SK-MEL-5 (cell line): ENCODE data around the gene C1orf185. TPM values are rescaled to one million over a fixed set of nuclear protein-coding genes. Genes with fewer than 3 reads are reported as not detected.
"Not testable (repeated sequence)": the region's sequence is repeated elsewhere in the genome, so short reads cannot be mapped to it uniquely, and the experiment has no call there.

Experiments used
- DNase-seq: peaks from one replicate; pipeline ENCODE4 v3.0.0-alpha.2; 2016; ENCODE audit warnings: low read depth, low spot score
- in situ Hi-C: cut with HindIII; loops from 2 replicates; pipeline ENCODE4 v1.10.0; 2016; ENCODE audit warnings: low sequenced_read_pairs, high pct_unique_total_duplicates, low pct_unique_long_range_greater_than_20kb
- total RNA-seq: library from RNA; depleted of rRNA; stranded (reverse); fragments of >200 nt; shearing (Covaris generic); gene quantifications from 2 replicates; pipeline ENCODE4 v1.2.3, GENCODE V29; 2014

Gene C1orf185
- total RNA-seq, 1 experiment from 2014 or later, result not detected

- no peak for DNase-seq
- in situ Hi-C loops, result no loop called here
Observed at GRCh38 chr1:51119331-51119730, 17.3 kb downstream of the C1orf185 start.

GRCh38 chr1:51120629-51121028 lies 18.6 kb downstream of the C1orf185 start:
- no peak for DNase-seq
- in situ Hi-C loops, result no loop called here

- in situ Hi-C loops, DNase-seq: not testable (repeated sequence)
Observed at GRCh38 chr1:51127152-51127551, 25.1 kb downstream of the C1orf185 start.

- in situ Hi-C loops, result no loop called here
- no peak for DNase-seq
Observed at GRCh38 chr1:51131185-51131584, 29.2 kb downstream of the C1orf185 start.

GRCh38 chr1:51133045-51133444 lies 31.0 kb downstream of the C1orf185 start:
- in situ Hi-C loops, result no loop called here

GRCh38 chr1:51137696-51138095 lies 35.7 kb downstream of the C1orf185 start:
- in situ Hi-C loops, DNase-seq: not testable (repeated sequence)

More at GRCh38 chr1:51133045-51133444, 31.0 kb downstream of the C1orf185 start:
- DNase-seq, result no peak

- in situ Hi-C loops, result no loop called here
- no peak for DNase-seq
Observed at GRCh38 chr1:51139474-51139873, 37.4 kb downstream of the C1orf185 start.

GRCh38 chr1:51147394-51147793 lies 45.4 kb downstream of the C1orf185 start:
- in situ Hi-C loops, result no loop called here
- no peak for DNase-seq

- no peak for DNase-seq
- in situ Hi-C loops, result no loop called here
Observed at GRCh38 chr1:51154776-51155175, 52.7 kb downstream of the C1orf185 start.

GRCh38 chr1:51156752-51157151 lies 54.7 kb downstream of the C1orf185 start:
- DNase-seq, result no peak
- in situ Hi-C loops, result no loop called here

- DNase-seq, result no peak
- in situ Hi-C loops, result no loop called here
Observed at GRCh38 chr1:51157395-51157794, 55.4 kb downstream of the C1orf185 start.

GRCh38 chr1:51158263-51158662 lies 56.2 kb downstream of the C1orf185 start:
- in situ Hi-C loops, result no loop called here
- no peak for DNase-seq

GRCh38 chr1:51162560-51162959 lies 60.5 kb downstream of the C1orf185 start:
- in situ Hi-C loops, DNase-seq: not testable (repeated sequence)

GRCh38 chr1:51165540-51165939 lies 63.5 kb downstream of the C1orf185 start:
- in situ Hi-C loops, result no loop called here
- no peak for DNase-seq

GRCh38 chr1:51168266-51168845 lies 66.3 kb downstream of the C1orf185 start:
- in situ Hi-C loops, result no loop called here
- no peak for DNase-seq

- in situ Hi-C loops, result no loop called here
- no peak for DNase-seq
Observed at GRCh38 chr1:51168936-51169335, 66.9 kb downstream of the C1orf185 start.

- in situ Hi-C loops, result no loop called here
- no peak for DNase-seq
Observed at GRCh38 chr1:51170342-51170741, 68.3 kb downstream of the C1orf185 start.

- DNase-seq, result no peak
- in situ Hi-C loops, result no loop called here
Observed at GRCh38 chr1:51172811-51173210, 70.8 kb downstream of the C1orf185 start.

- in situ Hi-C loops, result no loop called here
- no peak for DNase-seq
Observed at GRCh38 chr1:51175278-51175677, 73.2 kb downstream of the C1orf185 start.

- DNase-seq, in situ Hi-C loops: not testable (repeated sequence)
Observed at GRCh38 chr1:51177988-51178387, 76.0 kb downstream of the C1orf185 start.
